Measurements from ENCODE around the gene CDH24.

GRCh38 chr14:23105348-23105824 is 48.1 kb upstream of the CDH24 start:
- TF ChIP-seq CTCF (IDR thresholded peaks at IDR 0.05 in 8 of 11, conservative IDR thresholded peaks at IDR 0.05 in 3 of 11) (no peak), POLR2AphosphoS5 (IDR thresholded peaks at IDR 0.05) (no peak), POLR2A (IDR thresholded peaks at IDR 0.05) (no peak)

All from spleen (tissue), 7 donors.